Ishikawa (cell line): Measurements from ENCODE around the gene NUDT19.

Experiments used
- CEBPB ChIP-seq: IDR thresholded peaks from 2 replicates; pipeline ENCODE4 v1.6.1; 2012
- CREB1 ChIP-seq: IDR thresholded peaks from 2 replicates; pipeline ENCODE4 v1.6.1; 2012; ENCODE audit warnings: low read depth
- EGR1 ChIP-seq: IDR thresholded peaks from 2 replicates; pipeline ENCODE4 v1.6.1; 2012
- EP300 ChIP-seq: IDR thresholded peaks from 2 replicates; pipeline ENCODE4 v1.6.1; 2012; ENCODE audit warnings: borderline replicate concordance
- FOXM1 ChIP-seq: IDR thresholded peaks from 2 replicates; pipeline ENCODE4 v1.6.1; 2012; ENCODE audit warnings: low read depth, borderline replicate concordance
- MAX ChIP-seq: IDR thresholded peaks from 2 replicates; pipeline ENCODE4 v1.6.1; 2012
- NFIC ChIP-seq: IDR thresholded peaks from 2 replicates; pipeline ENCODE4 v1.6.1; 2012
- RAD21 ChIP-seq: IDR thresholded peaks from 2 replicates; pipeline ENCODE4 v1.6.1; 2012; ENCODE audit warnings: low read depth
- TAF1 ChIP-seq: IDR thresholded peaks from 2 replicates; pipeline ENCODE4 v1.6.1; 2012; ENCODE audit warnings: low read depth, mild to moderate bottlenecking
- TCF12 ChIP-seq: IDR thresholded peaks from 2 replicates; pipeline ENCODE4 v1.6.1; 2012; ENCODE audit warnings: low read depth
- TEAD4 ChIP-seq: IDR thresholded peaks from 2 replicates; pipeline ENCODE4 v1.6.1; 2012
- YY1 ChIP-seq: IDR thresholded peaks from 2 replicates; pipeline ENCODE4 v1.6.1; 2012; ENCODE audit warnings: low read depth
- ZBTB7A ChIP-seq: IDR thresholded peaks from 2 replicates; pipeline ENCODE4 v1.6.1; 2012; ENCODE audit warnings: low read depth
- TF ChIP-seq, protein P1 (sequence below): IDR thresholded peaks from 2 replicates; pipeline ENCODE4 v1.6.1; 2012
- TF ChIP-seq, protein P2 (sequence below): IDR thresholded peaks from 2 replicates; pipeline ENCODE4 v1.6.1; 2012; ENCODE audit warnings: low read depth, mild to moderate bottlenecking

The NUDT19 gene

DNA sequence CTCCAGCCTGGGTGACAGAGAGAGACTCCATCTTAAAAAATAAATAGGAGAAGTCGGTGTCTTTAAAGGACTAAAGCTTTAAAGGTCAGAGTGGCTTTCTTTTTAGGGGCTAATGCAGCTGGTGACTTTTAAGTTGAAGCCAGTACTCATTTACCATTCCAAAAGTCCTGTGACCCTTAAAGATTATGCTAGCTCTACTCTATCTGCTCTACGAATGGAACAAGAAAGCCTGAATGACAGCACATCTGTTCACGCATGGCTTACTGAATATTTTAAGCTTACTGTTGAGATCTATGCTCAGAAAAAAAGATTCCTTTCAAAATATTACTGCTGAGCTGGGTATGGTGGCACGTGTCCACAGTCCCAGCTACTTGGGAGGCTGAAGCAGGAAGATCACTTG, 44.3 kb downstream of the NUDT19 start:
- TF ChIP-seq TEAD4 (no peak), NFIC (no peak), TAF1 (no peak), EGR1 (no peak), CREB1 (no peak), FOXM1 (no peak), EP300 (no peak), RAD21 (no peak), ZBTB7A (no peak), CEBPB (no peak), TCF12 (no peak), YY1 (no peak), MAX (no peak)
- TF ChIP-seq, protein P1, sequence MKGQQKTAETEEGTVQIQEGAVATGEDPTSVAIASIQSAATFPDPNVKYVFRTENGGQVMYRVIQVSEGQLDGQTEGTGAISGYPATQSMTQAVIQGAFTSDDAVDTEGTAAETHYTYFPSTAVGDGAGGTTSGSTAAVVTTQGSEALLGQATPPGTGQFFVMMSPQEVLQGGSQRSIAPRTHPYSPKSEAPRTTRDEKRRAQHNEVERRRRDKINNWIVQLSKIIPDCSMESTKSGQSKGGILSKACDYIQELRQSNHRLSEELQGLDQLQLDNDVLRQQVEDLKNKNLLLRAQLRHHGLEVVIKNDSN: no peak
- TF ChIP-seq, protein P2, sequence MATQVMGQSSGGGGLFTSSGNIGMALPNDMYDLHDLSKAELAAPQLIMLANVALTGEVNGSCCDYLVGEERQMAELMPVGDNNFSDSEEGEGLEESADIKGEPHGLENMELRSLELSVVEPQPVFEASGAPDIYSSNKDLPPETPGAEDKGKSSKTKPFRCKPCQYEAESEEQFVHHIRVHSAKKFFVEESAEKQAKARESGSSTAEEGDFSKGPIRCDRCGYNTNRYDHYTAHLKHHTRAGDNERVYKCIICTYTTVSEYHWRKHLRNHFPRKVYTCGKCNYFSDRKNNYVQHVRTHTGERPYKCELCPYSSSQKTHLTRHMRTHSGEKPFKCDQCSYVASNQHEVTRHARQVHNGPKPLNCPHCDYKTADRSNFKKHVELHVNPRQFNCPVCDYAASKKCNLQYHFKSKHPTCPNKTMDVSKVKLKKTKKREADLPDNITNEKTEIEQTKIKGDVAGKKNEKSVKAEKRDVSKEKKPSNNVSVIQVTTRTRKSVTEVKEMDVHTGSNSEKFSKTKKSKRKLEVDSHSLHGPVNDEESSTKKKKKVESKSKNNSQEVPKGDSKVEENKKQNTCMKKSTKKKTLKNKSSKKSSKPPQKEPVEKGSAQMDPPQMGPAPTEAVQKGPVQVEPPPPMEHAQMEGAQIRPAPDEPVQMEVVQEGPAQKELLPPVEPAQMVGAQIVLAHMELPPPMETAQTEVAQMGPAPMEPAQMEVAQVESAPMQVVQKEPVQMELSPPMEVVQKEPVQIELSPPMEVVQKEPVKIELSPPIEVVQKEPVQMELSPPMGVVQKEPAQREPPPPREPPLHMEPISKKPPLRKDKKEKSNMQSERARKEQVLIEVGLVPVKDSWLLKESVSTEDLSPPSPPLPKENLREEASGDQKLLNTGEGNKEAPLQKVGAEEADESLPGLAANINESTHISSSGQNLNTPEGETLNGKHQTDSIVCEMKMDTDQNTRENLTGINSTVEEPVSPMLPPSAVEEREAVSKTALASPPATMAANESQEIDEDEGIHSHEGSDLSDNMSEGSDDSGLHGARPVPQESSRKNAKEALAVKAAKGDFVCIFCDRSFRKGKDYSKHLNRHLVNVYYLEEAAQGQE: no peak

DNA sequence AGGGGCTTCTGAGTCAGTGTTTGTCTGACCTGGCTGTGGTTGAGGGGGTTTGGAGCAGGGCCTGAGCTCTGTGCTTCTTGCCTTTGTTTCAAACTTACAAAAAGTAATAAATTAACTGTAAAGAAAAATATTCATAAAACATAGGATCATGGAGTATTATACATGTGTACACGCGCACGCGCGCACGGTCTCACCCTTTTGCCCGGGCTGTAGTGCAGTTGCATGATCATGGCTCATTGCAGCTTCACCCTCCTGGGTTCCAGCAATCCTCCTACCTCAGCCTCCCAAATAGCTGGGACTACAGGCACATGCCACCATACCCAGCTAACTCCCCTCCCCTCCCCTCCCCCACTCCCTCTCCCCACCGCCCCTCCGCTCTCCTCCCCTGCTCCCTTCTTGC, 51.4 kb downstream of the NUDT19 start:
- TF ChIP-seq MAX: no peak

GRCh38 chr19:32743447-32743846, 51.8 kb downstream of the NUDT19 start:
- TF ChIP-seq RAD21: no peak
- TF ChIP-seq YY1: no peak
- TF ChIP-seq, protein P1: no peak
- TF ChIP-seq ZBTB7A: no peak
- TF ChIP-seq EGR1: no peak
- TF ChIP-seq, protein P2: no peak

DNA sequence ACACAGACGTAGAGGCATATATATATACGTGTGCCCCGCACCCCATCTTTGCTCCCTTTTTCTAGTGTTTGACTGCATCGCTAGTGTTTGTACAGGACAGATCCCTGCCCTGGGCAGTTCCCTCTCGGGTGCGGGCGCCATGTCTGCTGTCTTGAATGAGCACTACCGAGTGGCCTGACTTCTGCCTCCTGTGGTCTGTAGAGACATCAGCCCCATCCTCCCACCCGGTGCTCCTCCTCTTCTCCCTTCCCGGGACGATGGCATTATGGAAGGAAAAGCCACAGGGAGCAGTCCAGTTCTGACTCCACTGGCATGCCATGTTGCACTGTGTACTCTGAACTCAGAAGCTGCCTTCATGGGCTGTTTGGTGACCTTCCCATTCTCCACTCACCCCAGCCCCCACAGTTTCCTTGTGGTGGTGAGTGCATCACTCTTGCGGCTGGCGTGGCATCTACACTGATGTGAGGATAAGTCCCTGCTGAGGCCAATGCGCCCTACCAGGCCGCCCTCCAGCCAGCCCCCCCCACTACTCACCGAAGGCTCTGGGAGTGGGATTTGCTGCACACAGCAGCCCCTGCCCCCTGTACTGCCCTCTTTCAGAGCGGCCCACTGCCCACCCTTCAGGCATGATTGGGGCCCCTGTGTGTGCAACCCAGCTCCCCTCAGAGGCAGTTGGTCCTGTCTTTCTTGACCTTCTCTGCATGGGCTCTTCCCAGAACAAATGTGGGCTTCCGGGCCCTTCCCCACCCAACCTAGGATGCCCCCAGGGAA, 53.1 kb downstream of the NUDT19 start:
- TF ChIP-seq EP300: no peak
- TF ChIP-seq NFIC: no peak
- no peak for TF ChIP-seq FOXM1
- TF ChIP-seq, protein P1: no peak
- no peak for TF ChIP-seq EGR1
- no peak for TF ChIP-seq YY1
- no peak for TF ChIP-seq CEBPB
- TF ChIP-seq CREB1: no peak
- no peak for TF ChIP-seq RAD21

DNA sequence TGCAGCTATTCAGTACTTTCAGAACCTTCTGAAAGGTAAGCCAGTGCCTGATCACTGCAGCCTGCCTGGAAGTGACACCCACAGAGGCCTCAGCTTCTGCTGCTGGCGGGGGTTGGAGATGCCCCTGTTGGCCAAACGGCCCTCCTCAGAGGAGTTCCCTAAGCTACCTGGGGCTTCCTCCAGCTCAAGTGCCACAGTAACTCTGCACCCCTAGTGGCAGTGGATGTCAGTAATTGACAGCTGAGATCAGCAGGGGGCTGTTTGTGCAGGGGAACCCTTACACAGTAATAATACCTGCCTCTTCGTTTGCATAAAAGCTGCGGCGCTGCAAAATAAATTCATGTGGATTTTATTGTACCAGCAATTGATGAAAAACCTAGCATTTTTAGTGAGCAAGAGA, 56.9 kb downstream of the NUDT19 start:
- TF ChIP-seq FOXM1 (no peak), CEBPB (no peak), TEAD4 (no peak), RAD21 (no peak), ZBTB7A (no peak), CREB1 (no peak), YY1 (no peak), NFIC (no peak), MAX (no peak), EP300 (no peak), TAF1 (no peak), EGR1 (no peak), TCF12 (no peak)
- TF ChIP-seq, protein P1: no peak
- TF ChIP-seq, protein P2: no peak
